SK-N-MC (cell line): ENCODE data around the gene NMUR1.
"Not testable (repeated sequence)": the region's sequence is repeated elsewhere in the genome, so short reads cannot be mapped to it uniquely, and the experiment has no call there.

Experiments used
- EZH2 ChIP-seq: fragments of 200-600 bp; sonication (generic); IDR thresholded peaks from one replicate; pipeline ENCODE4 v1.6.1; 2017; ENCODE audit warnings: antibody characterized with exemption
- POLR2AphosphoS5 ChIP-seq: IDR thresholded peaks from 2 replicates; pipeline ENCODE4 v1.6.1; 2012; ENCODE audit warnings: mild to moderate bottlenecking, low read depth, low read length, borderline replicate concordance

GRCh38 chr2:231556496-231556895 lies 26.3 kb upstream of the NMUR1 start:
- TF ChIP-seq POLR2AphosphoS5, EZH2: not testable (repeated sequence)
